ENCODE measurements around the gene NHSL1. TPM values are rescaled to one million over a fixed set of nuclear protein-coding genes. Genes with fewer than 3 reads are reported as not detected.
A peak's percentile ranks its signal among the peaks of the same experiment; 100 is the strongest.

Gene NHSL1
- total and polyA plus RNA-seq, 2 donors (not counting 3 experiments of a cell fraction or from before 2014, with no cell fraction given) = 24.8 to 55.0 TPM

DNA sequence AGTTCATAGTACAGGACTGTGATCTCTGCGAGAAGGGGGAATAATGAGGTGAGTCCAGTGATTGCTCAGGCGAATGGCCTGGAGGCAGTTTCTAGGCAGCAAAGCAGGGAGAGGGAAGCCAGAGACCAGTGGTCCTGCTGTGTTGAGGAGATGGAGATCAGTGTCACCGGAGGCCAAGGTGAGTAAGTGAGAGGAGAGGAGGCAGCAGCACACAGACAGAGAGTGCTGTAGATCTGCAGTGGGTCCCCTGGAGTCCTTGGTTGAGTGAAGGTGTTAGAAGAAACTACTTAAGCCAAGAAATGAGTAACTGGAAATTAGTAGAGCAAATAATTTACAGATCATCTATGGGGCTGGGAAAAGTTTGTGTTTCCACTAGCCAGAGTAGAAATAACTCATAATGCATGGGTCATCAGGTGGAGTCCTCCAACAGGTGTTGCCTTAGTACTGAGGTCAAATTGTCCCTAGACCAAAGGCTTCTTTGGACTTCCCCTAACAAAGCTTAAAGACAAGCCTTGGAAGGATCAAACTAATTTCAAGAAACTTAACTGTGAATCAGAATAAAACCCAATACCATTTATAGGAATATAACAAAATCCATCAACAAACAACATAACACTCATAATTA is 81.7 kb downstream of the NHSL1 start:
- Histone ChIP-seq H2AFZ (ENCODE audit: low read depth, low read length) (no peak overlapping the region), H3K9me1 (replicated peaks; ENCODE audit: control insufficient read depth, extremely low read depth, insufficient read depth, low read length) (no peaks in the 10 kb centered on the region), H4K20me1 (replicated peaks; ENCODE audit: control insufficient read depth, extremely low read depth, insufficient read depth, low read length) (no peaks in the 10 kb centered on the region), H3K79me2 (ENCODE audit: control insufficient read depth, insufficient read depth, low read length) (no peaks in the 10 kb centered on the region), H3K27ac (ENCODE audit: insufficient read depth, low read depth, low read length) (no peak overlapping the region), H3K9ac (replicated peaks; ENCODE audit: extremely low read depth, insufficient read depth, low read length) (no peak overlapping the region), H3K27me3 (ENCODE audit: control insufficient read depth in 2 of 2, insufficient read depth in 2 of 2, low read length in 2 of 2) (no peaks in the 10 kb centered on the region), H3K9me3 (replicated peaks; ENCODE audit: control insufficient read depth, insufficient read depth, low read length) (no peaks in the 10 kb centered on the region), H3K4me1 (ENCODE audit: control insufficient read depth, extremely low read depth, insufficient read depth, low read length) (peaks cover 3% of the 10 kb centered on the region), H3K4me2 (ENCODE audit: insufficient read depth, low read length) (no peak overlapping the region), H3K36me3 (ENCODE audit: control insufficient read depth in 2 of 2, extremely low read depth in 1 of 2, insufficient read depth in 2 of 2, low read length in 2 of 2) (peaks cover 4 to 7% of the 10 kb centered on the region in 2 experiments), H3K4me3 (replicated peaks in 1 of 3; ENCODE audit: insufficient read depth in 1 of 3, low read depth in 1 of 3, low read length in 3 of 3) (no peak overlapping the region)
- TF ChIP-seq POLR2AphosphoS5 (IDR thresholded peaks at IDR 0.05; ENCODE audit: insufficient read depth, low read depth, low read length) (no peak), JUN (IDR thresholded peaks at IDR 0.05; ENCODE audit: borderline replicate concordance, insufficient read depth, insufficient read length, low read depth) (no peak), EZH2 (IDR thresholded peaks at IDR 0.05; ENCODE audit: borderline replicate concordance, low read depth, low read length, severe bottlenecking) (no peak), GATA2 (IDR thresholded peaks at IDR 0.05; ENCODE audit: insufficient read depth, insufficient read length, low read depth, low read length) (no peak), FOS (IDR thresholded peaks at IDR 0.05; ENCODE audit: borderline replicate concordance, insufficient read depth, low read length) (no peak), POLR2A (IDR thresholded peaks at IDR 0.05; ENCODE audit: low read depth, low read length) (no peak), MYC (IDR thresholded peaks at IDR 0.05; ENCODE audit: low read depth, low read length) (no peak)
- TF ChIP-seq, protein P1, sequence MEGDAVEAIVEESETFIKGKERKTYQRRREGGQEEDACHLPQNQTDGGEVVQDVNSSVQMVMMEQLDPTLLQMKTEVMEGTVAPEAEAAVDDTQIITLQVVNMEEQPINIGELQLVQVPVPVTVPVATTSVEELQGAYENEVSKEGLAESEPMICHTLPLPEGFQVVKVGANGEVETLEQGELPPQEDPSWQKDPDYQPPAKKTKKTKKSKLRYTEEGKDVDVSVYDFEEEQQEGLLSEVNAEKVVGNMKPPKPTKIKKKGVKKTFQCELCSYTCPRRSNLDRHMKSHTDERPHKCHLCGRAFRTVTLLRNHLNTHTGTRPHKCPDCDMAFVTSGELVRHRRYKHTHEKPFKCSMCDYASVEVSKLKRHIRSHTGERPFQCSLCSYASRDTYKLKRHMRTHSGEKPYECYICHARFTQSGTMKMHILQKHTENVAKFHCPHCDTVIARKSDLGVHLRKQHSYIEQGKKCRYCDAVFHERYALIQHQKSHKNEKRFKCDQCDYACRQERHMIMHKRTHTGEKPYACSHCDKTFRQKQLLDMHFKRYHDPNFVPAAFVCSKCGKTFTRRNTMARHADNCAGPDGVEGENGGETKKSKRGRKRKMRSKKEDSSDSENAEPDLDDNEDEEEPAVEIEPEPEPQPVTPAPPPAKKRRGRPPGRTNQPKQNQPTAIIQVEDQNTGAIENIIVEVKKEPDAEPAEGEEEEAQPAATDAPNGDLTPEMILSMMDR (IDR thresholded peaks at IDR 0.05; ENCODE audit: extremely low read depth in 1 of 2, insufficient read depth in 1 of 2, low read depth in 1 of 2, low read length in 2 of 2) = no peak
- TF ChIP-seq, protein P2, sequence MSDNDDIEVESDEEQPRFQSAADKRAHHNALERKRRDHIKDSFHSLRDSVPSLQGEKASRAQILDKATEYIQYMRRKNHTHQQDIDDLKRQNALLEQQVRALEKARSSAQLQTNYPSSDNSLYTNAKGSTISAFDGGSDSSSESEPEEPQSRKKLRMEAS (IDR thresholded peaks at IDR 0.05; ENCODE audit: insufficient read depth, insufficient read length) = no peak
- no peak for FAIRE-seq
- TSS peak; percentile 1 for BruUV-seq (replicated peaks)
- DNase-seq (ENCODE audit: low read depth, low spot score) = no peak
- dilution Hi-C loops (cut with MboI; ENCODE audit: extremely low pct_ligation_motif_present, low sequenced_read_pairs) (no loop called here), intact Hi-C loops (cut with micrococcal nuclease) (no loop called here)
- CTCF ChIA-PET = interaction anchor here (1.2 kb wide), 1 partner anchor 301 kb away, joined by 3 read pairs; no protein-coding TSS in a partner anchor
- POLR2A ChIA-PET = no interaction called here

Measured in endothelial cell of umbilical vein (primary cell).